Gastrocnemius medialis (tissue), 4 donors: ENCODE measurements around the gene MRPL20. TPM values are rescaled to one million over a fixed set of nuclear protein-coding genes. Genes with fewer than 3 reads are reported as not detected.

Source experiments
- ATAC-seq, 2 donors: fragments of 150-250 bp; one replicate each; pipeline ENCODE4 v1.9.1; 2016
- DNase-seq, 2 donors: peaks; one replicate each; pipeline ENCODE4 v3.0.0-alpha.2; 2019
- H3K27ac ChIP-seq, 4 donors: fragments of 200-600 bp; sonication (generic); 1 replicate in 1 of 4; 2 replicates in 3 of 4; pipeline ENCODE4 v1.5.1; 2016 to 2018; ENCODE audit warnings: mild to moderate bottlenecking in 2 of 4, moderate library complexity in 1 of 4
- H3K27me3 ChIP-seq, 3 donors: fragments of 200-600 bp; sonication (generic) in 2 of 3; 1 replicate in 1 of 3; 2 replicates in 2 of 3; pipeline versions ENCODE4 v1.5.1 to v1.6.0; 2016 to 2019; ENCODE audit warnings: mild to moderate bottlenecking in 1 of 3, moderate library complexity in 1 of 3
- H3K36me3 ChIP-seq, 2 donors: fragments of 200-600 bp; sonication (generic) in 1 of 2; one replicate each; pipeline ENCODE4 v1.5.1; 2017 to 2018
- H3K4me1 ChIP-seq, 2 donors: fragments of 200-600 bp; sonication (generic) in 1 of 2; one replicate each; pipeline ENCODE4 v1.5.1; 2016 to 2017; ENCODE audit warnings: mild to moderate bottlenecking in 2 of 2
- H3K4me3 ChIP-seq, 4 donors: fragments of 200-600 bp; sonication (generic) in 3 of 4; 1 replicate in 1 of 4; 2 replicates in 3 of 4; pipeline ENCODE4 v1.5.1; 2016 to 2019; ENCODE audit warnings: mild to moderate bottlenecking in 2 of 4
- H3K9me3 ChIP-seq, 3 donors: fragments of 200-600 bp; sonication (generic) in 2 of 3; 1 replicate in 1 of 3; 2 replicates in 2 of 3; pipeline ENCODE4 v1.5.1; 2016 to 2019
- POLR2A ChIP-seq, 2 donors: fragments of 450-650 bp; IDR thresholded peaks; one replicate each; pipeline ENCODE4 v1.6.1; 2017; ENCODE audit warnings: antibody characterized with exemption in 2 of 2, mild to moderate bottlenecking in 2 of 2, moderate library complexity in 2 of 2
- in situ Hi-C, 4 donors: fragments of 200-750 bp; cut with MboI; loops; one replicate each; pipeline versions ENCODE4 v1.15.0 to v1.8.0; 2017; ENCODE audit warnings: low sequenced_read_pairs in 4 of 4
- intact Hi-C: fragments of 100-400 bp; cut with DNase I; formaldehyde crosslinking; loops from one replicate; pipeline ENCODE4 v1.15.1; 2023; ENCODE audit warnings: low total_unique reads
- total RNA-seq, 4 donors: library from RNA; depleted of rRNA; stranded (reverse); fragments of >200 nt; gene quantifications; one replicate each; pipeline versions ENCODE4 v1.1.0 to v1.2.3, GENCODE V29; 2016
- TF ChIP-seq, protein P1 (sequence below), 5 experiments: fragments of 450-650 bp in 3 of 5; fragments of 200-600 bp in 2 of 5; sonication (generic) in 2 of 5; IDR thresholded peaks in 4 of 5; conservative IDR thresholded peaks in 1 of 5; 1 replicate in 4 of 5; 2 replicates in 1 of 5; pipeline ENCODE4 v1.5.1; 2016 to 2019; ENCODE audit warnings: antibody characterized with exemption in 5 of 5, mild to moderate bottlenecking in 3 of 5, moderate library complexity in 3 of 5

The MRPL20 gene
- total RNA-seq, 4 donors from 2014 or later: 167 to 260 (median 203) TPM

DNA sequence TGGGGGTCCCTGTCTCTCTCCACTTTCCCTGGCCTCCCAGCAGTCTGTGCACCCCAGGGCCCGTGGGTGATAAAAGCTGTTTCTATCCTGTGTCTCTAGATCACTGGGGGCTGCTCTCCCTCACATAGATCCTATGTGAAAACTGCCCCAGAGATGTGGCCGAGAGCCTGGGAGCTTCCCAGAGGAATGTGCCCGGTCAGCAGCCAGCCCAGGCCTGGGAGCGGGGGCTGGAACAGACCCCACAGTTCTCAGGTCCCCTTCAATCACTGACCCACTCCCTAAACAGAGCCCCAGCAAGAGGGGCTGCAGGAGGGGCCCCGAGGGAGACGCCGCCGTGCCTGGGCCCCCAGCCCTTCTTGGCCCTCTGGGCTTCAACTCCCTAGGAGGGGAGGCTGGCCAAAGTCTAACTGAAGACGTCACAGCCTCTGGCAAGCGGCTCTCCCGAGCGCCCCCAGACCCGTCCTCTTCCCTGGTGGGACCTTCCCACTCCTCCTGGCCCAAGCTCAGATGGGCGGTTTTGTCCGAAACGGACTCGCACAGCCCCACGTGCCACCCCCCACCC lies 49.1 kb downstream of the MRPL20 start:
- peak overlapping the region; percentile 32 to 54 (median 50) for H3K4me3 ChIP-seq
- TF ChIP-seq POLR2A (IDR thresholded peaks at IDR 0.05): no peak
- TF ChIP-seq, protein P1, sequence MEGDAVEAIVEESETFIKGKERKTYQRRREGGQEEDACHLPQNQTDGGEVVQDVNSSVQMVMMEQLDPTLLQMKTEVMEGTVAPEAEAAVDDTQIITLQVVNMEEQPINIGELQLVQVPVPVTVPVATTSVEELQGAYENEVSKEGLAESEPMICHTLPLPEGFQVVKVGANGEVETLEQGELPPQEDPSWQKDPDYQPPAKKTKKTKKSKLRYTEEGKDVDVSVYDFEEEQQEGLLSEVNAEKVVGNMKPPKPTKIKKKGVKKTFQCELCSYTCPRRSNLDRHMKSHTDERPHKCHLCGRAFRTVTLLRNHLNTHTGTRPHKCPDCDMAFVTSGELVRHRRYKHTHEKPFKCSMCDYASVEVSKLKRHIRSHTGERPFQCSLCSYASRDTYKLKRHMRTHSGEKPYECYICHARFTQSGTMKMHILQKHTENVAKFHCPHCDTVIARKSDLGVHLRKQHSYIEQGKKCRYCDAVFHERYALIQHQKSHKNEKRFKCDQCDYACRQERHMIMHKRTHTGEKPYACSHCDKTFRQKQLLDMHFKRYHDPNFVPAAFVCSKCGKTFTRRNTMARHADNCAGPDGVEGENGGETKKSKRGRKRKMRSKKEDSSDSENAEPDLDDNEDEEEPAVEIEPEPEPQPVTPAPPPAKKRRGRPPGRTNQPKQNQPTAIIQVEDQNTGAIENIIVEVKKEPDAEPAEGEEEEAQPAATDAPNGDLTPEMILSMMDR (IDR thresholded peaks at IDR 0.05 in 4 of 5, conservative IDR thresholded peaks at IDR 0.05 in 1 of 5): no peak
- H3K36me3 ChIP-seq: no peaks in the 10 kb centered on the region
- H3K27me3 ChIP-seq: peaks cover 29 to 46% (median 44%) of the 10 kb centered on the region in 3 donors
- intact Hi-C loops: no loop called here
- no peak for DNase-seq
- H3K27ac ChIP-seq: peak overlapping the region; percentile 65 to 80 (median 72)
- no peaks in the 10 kb centered on the region for H3K9me3 ChIP-seq
- in situ Hi-C loops: no loop called here
- H3K4me1 ChIP-seq: peaks cover 16 to 46% of the 10 kb centered on the region in 2 donors
- no peak for ATAC-seq

- intact Hi-C loops: no loop called here
- Histone ChIP-seq H3K27ac (peak overlapping the region; percentile 65 to 80 (median 72)), H3K4me3 (peak overlapping the region; percentile 32 to 54 (median 50)), H3K4me1 (peaks cover 21 to 50% of the 10 kb centered on the region in 2 donors), H3K27me3 (peaks cover 25 to 44% (median 43%) of the 10 kb centered on the region in 3 donors), H3K36me3 (no peaks in the 10 kb centered on the region), H3K9me3 (no peaks in the 10 kb centered on the region)
- DNase-seq (peak in 1 of 2 donors; percentile 16), ATAC-seq (no peak)
- TF ChIP-seq POLR2A (IDR thresholded peaks at IDR 0.05): no peak
- TF ChIP-seq, protein P1 (IDR thresholded peaks at IDR 0.05 in 4 of 5, conservative IDR thresholded peaks at IDR 0.05 in 1 of 5): no peak
- in situ Hi-C loops: no loop called here
Observed at GRCh38 chr1:1356796-1357401, 50.2 kb downstream of the MRPL20 start.

DNA sequence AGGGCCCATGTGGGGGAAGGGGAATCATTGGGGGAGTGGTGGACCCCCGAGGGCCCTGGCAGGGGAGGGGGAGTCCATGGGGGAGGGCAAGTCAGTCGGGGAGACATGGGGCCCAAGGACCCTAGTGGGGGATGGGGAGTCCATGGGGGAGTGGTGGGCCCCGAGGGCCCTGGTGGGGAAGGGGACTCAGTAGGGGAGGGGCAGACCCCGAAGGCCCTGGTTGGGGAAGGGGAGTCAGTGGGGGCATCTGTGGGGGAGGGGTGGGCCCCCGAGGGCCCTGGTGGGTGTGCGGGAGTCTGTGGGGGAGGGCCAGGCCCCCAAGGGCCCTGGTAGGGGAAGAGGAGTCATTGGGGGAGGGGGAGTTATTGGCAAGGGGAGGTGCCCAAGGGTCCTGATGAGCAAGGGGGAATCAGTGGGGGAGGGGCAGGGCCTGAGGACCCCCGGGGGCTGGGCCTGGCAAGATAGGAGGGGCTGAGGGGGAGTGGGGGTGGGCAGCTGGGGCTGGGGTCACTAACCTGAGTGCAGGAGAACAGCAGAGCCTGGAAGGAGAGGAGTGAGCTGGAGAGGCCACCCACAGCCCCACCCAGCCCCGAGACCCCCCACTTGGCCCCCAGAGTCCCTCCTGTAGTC lies 50.8 kb downstream of the MRPL20 start:
- H3K9me3 ChIP-seq: no peaks in the 10 kb centered on the region
- H3K36me3 ChIP-seq: no peaks in the 10 kb centered on the region
- peaks cover 21 to 48% of the 10 kb centered on the region in 2 donors for H3K4me1 ChIP-seq
- H3K27ac ChIP-seq: peak overlapping the region; percentile 65 to 80 (median 72)
- intact Hi-C loops (no loop called here), in situ Hi-C loops (no loop called here)
- H3K4me3 ChIP-seq: peak overlapping the region in 2 of 4 donors; percentile 47 to 54
- ATAC-seq (no peak), DNase-seq (peak in 1 of 2 donors; percentile 19)
- TF ChIP-seq POLR2A (IDR thresholded peaks at IDR 0.05): no peak
- TF ChIP-seq, protein P1 (IDR thresholded peaks at IDR 0.05 in 4 of 5, conservative IDR thresholded peaks at IDR 0.05 in 1 of 5): no peak
- peaks cover 21 to 44% (median 37%) of the 10 kb centered on the region in 3 donors for H3K27me3 ChIP-seq

DNA sequence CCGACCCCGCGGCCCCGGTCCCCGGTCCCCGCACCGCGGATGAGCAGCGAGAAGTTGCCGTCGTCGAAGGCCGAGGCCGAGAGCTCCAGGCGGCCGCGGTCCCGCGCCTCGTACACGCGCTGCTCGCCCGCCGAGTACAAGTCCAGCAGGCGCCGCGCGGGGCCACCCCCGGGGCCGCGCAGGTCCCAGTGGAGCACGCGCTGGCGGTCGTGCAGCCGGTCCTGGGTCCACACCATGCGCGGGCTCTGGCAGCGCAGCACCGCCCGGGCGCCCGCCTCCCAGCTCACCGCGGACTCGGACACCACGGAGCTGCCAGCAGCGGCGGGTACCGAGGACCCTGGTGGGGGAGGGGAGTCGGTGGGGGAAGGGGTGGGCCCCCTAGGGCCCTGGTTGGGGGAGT lies 51.7 kb downstream of the MRPL20 start:
- Histone ChIP-seq H3K4me3 (peak overlapping the region in 1 of 4 donors; percentile 20), H3K27me3 (peaks cover 13 to 37% (median 28%) of the 10 kb centered on the region in 3 donors), H3K36me3 (no peaks in the 10 kb centered on the region), H3K27ac (peak overlapping the region; percentile 2 to 80 (median 48)), H3K9me3 (no peaks in the 10 kb centered on the region), H3K4me1 (peaks cover 13 to 43% of the 10 kb centered on the region in 2 donors)
- no peak for DNase-seq
- intact Hi-C loops: no loop called here
- in situ Hi-C loops: no loop called here
- TF ChIP-seq, protein P1 (IDR thresholded peaks at IDR 0.05 in 4 of 5, conservative IDR thresholded peaks at IDR 0.05 in 1 of 5): no peak
- TF ChIP-seq POLR2A (IDR thresholded peaks at IDR 0.05): no peak
- no peak for ATAC-seq
